GM12878 (cell line): ENCODE results near the gene ZCCHC13. TPM values are rescaled to one million over a fixed set of nuclear protein-coding genes. Genes with fewer than 3 reads are reported as not detected.

Source experiments
- ATAC-seq: fragments of 200-7000 bp; cut with Tn5 transposase; 3 replicates; pipeline ENCODE4 v1.9.1; 2020; ENCODE audit warnings: mild to moderate bottlenecking, moderate library complexity
- BruUV-seq: library from RNA; stranded (reverse); fragments of 400-500 nt; replicated peaks from 2 replicates; lab custom pipeline; 2021; lab: Mats Ljungman, UMichigan
- CTCF ChIA-PET: fragments of 300-600 bp; sonication (Branson Sonifier 250); formaldehyde crosslinking; extraction: SDS; loops from one replicate; lab custom pipeline; 2021; ENCODE audit warnings: inconsistent platforms; lab: Yijun Ruan, JAX
- POLR2A ChIA-PET: fragments of 350-600 bp; formaldehyde crosslinking; extraction: SDS; loops from one replicate; lab custom pipeline; 2021; ENCODE audit warnings: inconsistent platforms; lab: Charles Lee
- RAD21 ChIA-PET: fragments of 300-600 bp; sonication (Branson Sonifier 250); formaldehyde crosslinking; loops from one replicate; lab custom pipeline; 2023; ENCODE audit warnings: antibody characterized with exemption; ENCODE audit not compliant: unreplicated experiment; lab: Charles Lee
- SMC1A ChIA-PET: fragments of 300-600 bp; sonication (Branson Sonifier 250); formaldehyde crosslinking; loops from one replicate; lab custom pipeline; 2023; ENCODE audit not compliant: unreplicated experiment, uncharacterized antibody; lab: Charles Lee
- DNase-seq: peaks from one replicate; pipeline ENCODE4 v3.0.0-alpha.2; 2011; ENCODE audit warnings: low read depth, low spot score
- FAIRE-seq: peaks from 3 replicates; lab custom pipeline; 2011; peaks lifted over from hg19 to GRCh38; lab: Jason Lieb, UNC
- H2AFZ ChIP-seq: 2 replicates; pipeline ENCODE4 v1.6.0; 2011; ENCODE audit warnings: low read depth, low read length, control low read depth; ENCODE audit not compliant: control insufficient read depth
- H3K27ac ChIP-seq: 2 replicates; pipeline ENCODE4 v1.5.1; 2011; ENCODE audit warnings: control low read depth; ENCODE audit not compliant: control insufficient read depth, insufficient read depth
- H3K27me3 ChIP-seq, 2 experiments: replicated peaks in 1 of 2; 2 replicates each; pipeline versions ENCODE4 v1.6.0 to v1.6.1; 2011; ENCODE audit warnings: low read length in 1 of 2; ENCODE audit not compliant: control insufficient read depth in 2 of 2, insufficient read depth in 2 of 2
- H3K36me3 ChIP-seq, 2 experiments: 2 replicates each; pipeline ENCODE4 v1.5.1; 2011; ENCODE audit warnings: low read length in 1 of 2; ENCODE audit not compliant: control insufficient read depth in 2 of 2, insufficient read depth in 2 of 2
- H3K4me1 ChIP-seq: 2 replicates; pipeline ENCODE4 v1.6.1; 2011; ENCODE audit warnings: mild to moderate bottlenecking, low read length, moderate library complexity, mixed read lengths; ENCODE audit not compliant: control insufficient read depth, insufficient read depth
- H3K4me2 ChIP-seq: 2 replicates; pipeline ENCODE4 v1.6.0; 2011; ENCODE audit warnings: control low read depth; ENCODE audit not compliant: control insufficient read depth, insufficient read depth
- H3K4me3 ChIP-seq: fragments of 200-600 bp; sonication (generic); 2 replicates; pipeline ENCODE4 v1.5.1; 2016
- H3K79me2 ChIP-seq: 2 replicates; pipeline ENCODE4 v1.6.0; 2011; ENCODE audit warnings: low read length; ENCODE audit not compliant: control insufficient read depth, insufficient read depth
- H3K9ac ChIP-seq: 2 replicates; pipeline ENCODE4 v1.8.0; 2011; ENCODE audit warnings: low read length, control low read depth, mixed read lengths; ENCODE audit not compliant: control insufficient read depth, insufficient read depth
- H3K9me3 ChIP-seq: replicated peaks from 3 replicates; pipeline ENCODE4 v1.5.1; 2011; ENCODE audit warnings: mild to moderate bottlenecking, low read length; ENCODE audit not compliant: control insufficient read depth, insufficient read depth
- H4K20me1 ChIP-seq: 2 replicates; pipeline ENCODE4 v1.6.0; 2011; ENCODE audit not compliant: control insufficient read depth, insufficient read depth
- ASH2L ChIP-seq: fragments of 300-600, 200-600 bp; sonication (generic); IDR thresholded peaks from 2 replicates; pipeline ENCODE4 v1.6.1; 2017; ENCODE audit warnings: low read depth, mild to moderate bottlenecking, borderline replicate concordance
- BCLAF1 ChIP-seq: fragments of 450-650 bp; IDR thresholded peaks from 2 replicates; pipeline ENCODE4 v1.6.1; 2017; ENCODE audit warnings: antibody characterized with exemption, mild to moderate bottlenecking, moderate library complexity
- CBX3 ChIP-seq: fragments of 200-600 bp; sonication (generic); IDR thresholded peaks from 2 replicates; pipeline ENCODE4 v1.6.1; 2016; ENCODE audit warnings: low read depth, borderline replicate concordance
- EGR1 ChIP-seq, 2 experiments: IDR thresholded peaks; 1 replicate in 1 of 2; 2 replicates in 1 of 2; pipeline ENCODE4 v1.6.1; 2011 to 2012; ENCODE audit warnings: low read depth in 2 of 2, low read length in 2 of 2, borderline replicate concordance in 1 of 2, mild to moderate bottlenecking in 1 of 2, moderate library complexity in 1 of 2
- IRF3 ChIP-seq: fragments of 450-650 bp; IDR thresholded peaks from 2 replicates; pipeline ENCODE4 v1.6.1; 2014; ENCODE audit warnings: mild to moderate bottlenecking
- MAX ChIP-seq: IDR thresholded peaks from 2 replicates; pipeline ENCODE4 v1.6.1; 2012; ENCODE audit warnings: low read depth, low read length, improper control_type of control experiment
- MEF2B ChIP-seq: fragments of 450-650 bp; IDR thresholded peaks from 2 replicates; pipeline ENCODE4 v1.6.1; 2018; ENCODE audit warnings: mild to moderate bottlenecking, moderate library complexity; ENCODE audit not compliant: partially characterized antibody, poor library complexity, severe bottlenecking
- MLLT1 ChIP-seq: fragments of 450-650 bp; IDR thresholded peaks from 2 replicates; pipeline ENCODE4 v1.6.1; 2016; ENCODE audit warnings: mild to moderate bottlenecking
- NFIC ChIP-seq: IDR thresholded peaks from 2 replicates; pipeline ENCODE4 v1.6.1; 2012; ENCODE audit warnings: low read depth, mild to moderate bottlenecking, inconsistent platforms, low read length, moderate library complexity
- NFYA ChIP-seq: IDR thresholded peaks from 2 replicates; pipeline ENCODE4 v1.6.1; 2011; ENCODE audit warnings: low read depth, mild to moderate bottlenecking, low read length, improper control_type of control experiment, borderline replicate concordance
- PKNOX1 ChIP-seq: fragments of 450-650 bp; IDR thresholded peaks from 2 replicates; pipeline ENCODE4 v1.6.1; 2016; ENCODE audit warnings: mild to moderate bottlenecking
- PML ChIP-seq: IDR thresholded peaks from 2 replicates; pipeline ENCODE4 v1.6.1; 2012; ENCODE audit warnings: low read length, inconsistent platforms
- POLR2AphosphoS5 ChIP-seq: IDR thresholded peaks from 2 replicates; pipeline ENCODE4 v1.6.1; 2011; ENCODE audit warnings: mild to moderate bottlenecking, low read length, inconsistent platforms
- SREBF2 ChIP-seq: IDR thresholded peaks from 2 replicates; pipeline ENCODE4 v1.6.1; 2012; ENCODE audit warnings: mild to moderate bottlenecking, low read length
- TCF3 ChIP-seq: IDR thresholded peaks from 2 replicates; pipeline ENCODE4 v1.6.1; 2012; ENCODE audit warnings: low read depth, mild to moderate bottlenecking, low read length, borderline replicate concordance; ENCODE audit not compliant: insufficient read depth
- USF1 ChIP-seq: IDR thresholded peaks from 2 replicates; pipeline ENCODE4 v1.6.1; 2011; ENCODE audit warnings: borderline replicate concordance, low read depth, mild to moderate bottlenecking, moderate library complexity, mixed read lengths, low read length; ENCODE audit not compliant: insufficient read depth; ENCODE audit errors: extremely low read length
- ZNF207 ChIP-seq: fragments of 450-650 bp; IDR thresholded peaks from 2 replicates; pipeline ENCODE4 v1.6.1; 2014; ENCODE audit warnings: antibody characterized with exemption, mild to moderate bottlenecking, borderline replicate concordance
- ZSCAN29 ChIP-seq: fragments of 450-650 bp; IDR thresholded peaks from 2 replicates; pipeline ENCODE4 v1.6.1; 2017; ENCODE audit warnings: mild to moderate bottlenecking, moderate library complexity
- WGBS: methylation state at CpG from one replicate; pipeline ENCODE4 v1.1.6; 2016; ENCODE audit warnings: low lambda C conversion rate; ENCODE audit not compliant: insufficient replicate concordance, insufficient coverage; ENCODE audit errors: missing lambda C conversion rate; 5-methylcytosine and 5-hydroxymethylcytosine counted together
- in situ Hi-C: fragments of 300-500 bp; cut with MboI; formaldehyde crosslinking; loops from 9 replicates; pipeline ENCODE4 v1.14.3; 2018; ENCODE audit warnings: mixed read lengths
- intact Hi-C: fragments of 100-400 bp; cut with micrococcal nuclease; formaldehyde crosslinking; loops from one replicate; pipeline ENCODE4 v1.14.2; 2022; ENCODE audit not compliant: unreplicated experiment
- polyA plus RNA-seq, 11 experiments: library from polyadenylated mRNA; depleted of rRNA in 4 of 11; unstranded in 6 of 11; stranded (reverse) in 5 of 11; fragments of >200 nt; fragmentation: Nextera tagmentation in 4 of 11; fragmentation: Illumina TruSeq in 1 of 11; extraction: Ambion mirVana in 4 of 11; extraction: Trizol in 1 of 11; gene quantifications; 1 replicate in 1 of 11; 2 replicates in 10 of 11; pipeline versions ENCODE4 v1.2.1 to v1.2.3, GENCODE V29; 2011 to 2016; ENCODE audit warnings: inconsistent platforms in 2 of 11, missing spikeins in 2 of 11, low read depth in 1 of 11
- total RNA-seq, 4 experiments: library from RNA; depleted of rRNA in 3 of 4; stranded (reverse); fragments of >200 nt in 3 of 4; fragmentation: Illumina TruSeq in 1 of 4; extraction: Trizol in 1 of 4; gene quantifications; 2 replicates each; pipeline versions ENCODE4 v1.2.1 to v1.2.3, GENCODE V29; 2013 to 2021

Gene ZCCHC13
- total and polyA plus RNA-seq, 10 of the 15 experiments (the other 5 are each of a cell fraction or from before 2014, with no cell fraction given) = not detected

GRCh38 chrX:74297766-74298165, 6.2 kb upstream of the ZCCHC13 start:
- DNase-seq (no peak), FAIRE-seq (no peak)
- H3K4me1 ChIP-seq = no peaks in the 10 kb centered on the region
- H4K20me1 ChIP-seq = no peaks in the 10 kb centered on the region
- no peaks in the 10 kb centered on the region for H3K27me3 ChIP-seq
- no peak overlapping the region for H3K27ac ChIP-seq
- H3K9me3 ChIP-seq = no peaks in the 10 kb centered on the region; the same call in 2 of the 3 replicates
- in situ Hi-C loops = no loop called here
- H3K4me3 ChIP-seq = no peak overlapping the region
- H3K9ac ChIP-seq = no peak overlapping the region
- ChIA-PET RAD21 (no interaction called here), CTCF (no interaction called here), POLR2A (no interaction called here), SMC1A (no interaction called here)
- no TSS peak for BruUV-seq
- 16% methylated on average over 4 of the region's 4 CpGs for WGBS
- H2AFZ ChIP-seq = no peak overlapping the region
- no peaks in the 10 kb centered on the region for H3K79me2 ChIP-seq
- intact Hi-C loops = no loop called here
- no peak overlapping the region for H3K4me2 ChIP-seq
- no peak for TF ChIP-seq EGR1 (IDR thresholded peaks at IDR 0.05; ENCODE audit: borderline replicate concordance in 1 of 2, low read depth in 2 of 2, low read length in 2 of 2)
- no peak for TF ChIP-seq MLLT1
- TF ChIP-seq POLR2AphosphoS5 = no peak
- TF ChIP-seq NFIC = no peak
- no peak for TF ChIP-seq SREBF2
- no peak for TF ChIP-seq MEF2B
- no peak for TF ChIP-seq ZNF207
- TF ChIP-seq TCF3 = no peak
- TF ChIP-seq ASH2L = no peak
- TF ChIP-seq BCLAF1 = no peak
- TF ChIP-seq PKNOX1 = no peak
- TF ChIP-seq NFYA = no peak
- TF ChIP-seq CBX3 = no peak
- no peak for TF ChIP-seq PML
- TF ChIP-seq MAX = no peak
- no peak for TF ChIP-seq USF1
- TF ChIP-seq IRF3 = no peak
- TF ChIP-seq ZSCAN29 = no peak
- TF ChIP-seq, all 136 proteins: peak for 0
- no peak for ATAC-seq
- no peaks in the 10 kb centered on the region for H3K36me3 ChIP-seq
